ENCODE results near the gene PLEKHB1.

GRCh38 chr11:73637012-73637411, 9.4 kb upstream of the PLEKHB1 start:
- TF ChIP-seq BHLHE40 (IDR thresholded peaks at IDR 0.05; ENCODE audit: borderline replicate concordance) (no peak), FOXM1 (IDR thresholded peaks at IDR 0.05; ENCODE audit: borderline replicate concordance) (no peak), L3MBTL2 (conservative IDR thresholded peaks at IDR 0.05) (no peak), PKNOX1 (IDR thresholded peaks at IDR 0.05) (no peak), FOXK2 (IDR thresholded peaks at IDR 0.05) (no peak), ELF4 (IDR thresholded peaks at IDR 0.05) (no peak), FOXA1 (IDR thresholded peaks at IDR 0.05) (no peak), TARDBP (IDR thresholded peaks at IDR 0.05) (no peak), SUZ12 (IDR thresholded peaks at IDR 0.05) (no peak), SP1 (IDR thresholded peaks at IDR 0.05) (no peak)

Data from HEK293T (cell line).